Measurements from ENCODE around the gene MUC20.

The MUC20 gene

DNA sequence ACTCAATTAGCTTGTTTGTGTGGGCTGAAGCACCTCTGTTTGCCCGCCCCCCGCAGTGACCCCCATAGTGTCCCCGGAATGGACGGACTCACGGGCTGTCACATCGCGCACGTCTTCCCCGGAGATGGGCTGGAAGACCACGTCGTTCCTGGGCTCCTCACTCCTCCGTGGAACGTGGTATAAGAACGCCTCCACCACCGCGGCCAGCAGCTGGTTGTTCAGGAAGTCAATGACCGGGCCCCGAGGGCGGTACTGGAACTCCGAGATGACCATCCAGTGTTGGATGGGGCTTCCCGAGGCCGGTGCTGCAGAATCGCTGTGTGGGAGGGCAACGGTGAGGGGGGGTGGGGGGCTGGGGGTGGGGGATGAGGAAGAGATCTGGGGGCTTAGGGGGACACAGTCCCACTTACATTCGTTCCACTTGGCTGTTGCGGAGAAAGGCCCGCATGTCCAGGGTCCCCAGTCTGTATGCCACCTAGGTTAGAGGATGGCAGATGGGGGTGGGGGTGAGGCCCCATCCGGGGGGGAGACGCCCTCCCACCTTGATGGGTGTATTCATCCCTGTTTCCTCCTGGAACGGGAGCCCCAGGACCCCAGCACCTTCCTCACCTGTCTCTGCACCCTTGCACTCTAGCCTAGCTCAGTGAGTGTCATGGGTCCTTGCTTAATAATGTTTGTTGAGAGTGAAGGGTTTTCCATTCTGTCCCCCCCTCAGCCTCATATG, 30.2 kb downstream of the MUC20 start:
- no peaks in the 10 kb centered on the region for H3K9me3 ChIP-seq (ENCODE audit: insufficient read depth, low read length, severe bottlenecking)

DNA sequence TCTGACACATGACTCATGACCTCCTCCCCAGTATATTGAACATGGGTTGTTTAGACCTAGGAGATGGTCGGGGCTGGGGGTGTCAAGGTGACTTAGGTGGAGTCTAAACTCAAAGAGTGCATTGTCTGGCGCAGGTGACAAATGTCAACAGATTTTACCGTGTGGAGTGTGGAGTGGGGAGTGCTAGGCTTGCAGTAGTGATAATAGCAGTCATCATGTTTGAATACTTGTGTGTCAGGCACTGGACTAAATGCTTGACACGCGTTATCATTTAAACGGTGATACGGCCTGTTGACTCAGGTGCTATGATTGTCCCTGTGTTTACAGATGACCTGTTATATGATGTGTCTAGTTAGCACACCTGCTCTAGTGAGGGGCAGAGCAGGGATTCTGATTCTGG, 30.8 kb downstream of the MUC20 start:
- H4K20me1 ChIP-seq (ENCODE audit: insufficient read depth, low read length) = 0 out of 2 replicates have a peak, but pooled peaks cover 2% of the 10 kb centered on the region
- no peak for ATAC-seq (ENCODE audit: insufficient read depth, low read depth)
- H2AFZ ChIP-seq (ENCODE audit: low read depth, low read length) = no peak overlapping the region
- no peak for TF ChIP-seq EZH2 (IDR thresholded peaks at IDR 0.05; ENCODE audit: borderline replicate concordance, low read depth, low read length, severe bottlenecking)
- TF ChIP-seq, protein P1, sequence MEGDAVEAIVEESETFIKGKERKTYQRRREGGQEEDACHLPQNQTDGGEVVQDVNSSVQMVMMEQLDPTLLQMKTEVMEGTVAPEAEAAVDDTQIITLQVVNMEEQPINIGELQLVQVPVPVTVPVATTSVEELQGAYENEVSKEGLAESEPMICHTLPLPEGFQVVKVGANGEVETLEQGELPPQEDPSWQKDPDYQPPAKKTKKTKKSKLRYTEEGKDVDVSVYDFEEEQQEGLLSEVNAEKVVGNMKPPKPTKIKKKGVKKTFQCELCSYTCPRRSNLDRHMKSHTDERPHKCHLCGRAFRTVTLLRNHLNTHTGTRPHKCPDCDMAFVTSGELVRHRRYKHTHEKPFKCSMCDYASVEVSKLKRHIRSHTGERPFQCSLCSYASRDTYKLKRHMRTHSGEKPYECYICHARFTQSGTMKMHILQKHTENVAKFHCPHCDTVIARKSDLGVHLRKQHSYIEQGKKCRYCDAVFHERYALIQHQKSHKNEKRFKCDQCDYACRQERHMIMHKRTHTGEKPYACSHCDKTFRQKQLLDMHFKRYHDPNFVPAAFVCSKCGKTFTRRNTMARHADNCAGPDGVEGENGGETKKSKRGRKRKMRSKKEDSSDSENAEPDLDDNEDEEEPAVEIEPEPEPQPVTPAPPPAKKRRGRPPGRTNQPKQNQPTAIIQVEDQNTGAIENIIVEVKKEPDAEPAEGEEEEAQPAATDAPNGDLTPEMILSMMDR (IDR thresholded peaks at IDR 0.05; ENCODE audit: borderline replicate concordance, extremely low read depth, low read length, poor library complexity, severe bottlenecking) = no peak
- no peak overlapping the region for H3K9ac ChIP-seq (ENCODE audit: low read depth, low read length)
- no peaks in the 10 kb centered on the region for H3K79me2 ChIP-seq (ENCODE audit: insufficient read depth, low read length)
- no peak overlapping the region for H3K4me2 ChIP-seq (ENCODE audit: insufficient read depth, low read length)
- no peaks in the 10 kb centered on the region for H3K27me3 ChIP-seq (ENCODE audit: insufficient read depth, low read length, poor library complexity)
- peaks cover 7% of the 10 kb centered on the region for H3K4me1 ChIP-seq (ENCODE audit: insufficient read depth, low read length)
- DNase-seq = no peak
- no peak overlapping the region for H3K27ac ChIP-seq (ENCODE audit: low read length)
- no peaks in the 10 kb centered on the region for H3K36me3 ChIP-seq (ENCODE audit: insufficient read depth, low read length)
- H3K9me3 ChIP-seq (ENCODE audit: insufficient read depth, low read length, severe bottlenecking) = no peaks in the 10 kb centered on the region
- no peak overlapping the region for H3K4me3 ChIP-seq (ENCODE audit: low read depth in 1 of 2, low read length in 2 of 2)

More for the DNA sequence above, 30.2 kb downstream of the MUC20 start:
- H3K27ac ChIP-seq (ENCODE audit: low read length) = no peak overlapping the region
- ATAC-seq (ENCODE audit: insufficient read depth, low read depth) (no peak), DNase-seq (no peak)
- H3K9ac ChIP-seq (ENCODE audit: low read depth, low read length) = no peak overlapping the region
- no peak overlapping the region for H3K4me3 ChIP-seq (ENCODE audit: low read depth in 1 of 2, low read length in 2 of 2)
- no peaks in the 10 kb centered on the region for H3K27me3 ChIP-seq (ENCODE audit: insufficient read depth, low read length, poor library complexity)
- H3K79me2 ChIP-seq (ENCODE audit: insufficient read depth, low read length) = no peaks in the 10 kb centered on the region
- H4K20me1 ChIP-seq (ENCODE audit: insufficient read depth, low read length) = 0 out of 2 replicates have a peak, but pooled peaks cover 2% of the 10 kb centered on the region
- TF ChIP-seq, protein P1 (IDR thresholded peaks at IDR 0.05; ENCODE audit: borderline replicate concordance, extremely low read depth, low read length, poor library complexity, severe bottlenecking) = no peak
- no peak for TF ChIP-seq EZH2 (IDR thresholded peaks at IDR 0.05; ENCODE audit: borderline replicate concordance, low read depth, low read length, severe bottlenecking)
- no peak overlapping the region for H2AFZ ChIP-seq (ENCODE audit: low read depth, low read length)
- no peaks in the 10 kb centered on the region for H3K36me3 ChIP-seq (ENCODE audit: insufficient read depth, low read length)
- peaks cover 7% of the 10 kb centered on the region for H3K4me1 ChIP-seq (ENCODE audit: insufficient read depth, low read length)
- no peak overlapping the region for H3K4me2 ChIP-seq (ENCODE audit: insufficient read depth, low read length)

DNA sequence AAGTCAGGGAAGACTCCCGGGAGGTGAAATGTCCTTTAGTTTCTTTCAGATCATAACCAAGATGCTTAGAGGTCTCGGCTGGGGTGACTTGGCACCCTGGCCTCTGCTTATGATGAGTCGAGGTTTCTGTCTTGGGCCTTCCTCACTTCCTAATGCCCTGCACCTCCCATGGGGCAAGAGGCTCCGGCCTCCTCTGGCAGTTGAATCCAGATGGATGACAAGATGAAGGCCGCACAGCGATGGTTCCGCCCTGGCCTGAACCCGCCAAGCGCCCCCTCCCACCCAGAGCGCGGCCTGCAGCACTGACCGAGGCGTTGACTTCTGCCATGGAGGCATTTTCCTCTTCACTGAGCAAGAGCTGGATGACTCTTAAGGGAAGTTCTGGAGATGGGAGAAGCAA, 31.3 kb downstream of the MUC20 start:
- Histone ChIP-seq H3K36me3 (ENCODE audit: insufficient read depth, low read length) (no peaks in the 10 kb centered on the region), H3K9me3 (ENCODE audit: insufficient read depth, low read length, severe bottlenecking) (no peaks in the 10 kb centered on the region), H3K4me3 (ENCODE audit: low read depth in 1 of 2, low read length in 2 of 2) (no peak overlapping the region), H3K4me1 (ENCODE audit: insufficient read depth, low read length) (peaks cover 7% of the 10 kb centered on the region), H3K27me3 (ENCODE audit: insufficient read depth, low read length, poor library complexity) (no peaks in the 10 kb centered on the region), H4K20me1 (ENCODE audit: insufficient read depth, low read length) (0 out of 2 replicates have a peak, but pooled peaks cover 2% of the 10 kb centered on the region), H3K4me2 (ENCODE audit: insufficient read depth, low read length) (no peak overlapping the region), H3K79me2 (ENCODE audit: insufficient read depth, low read length) (no peaks in the 10 kb centered on the region), H2AFZ (ENCODE audit: low read depth, low read length) (no peak overlapping the region), H3K9ac (ENCODE audit: low read depth, low read length) (no peak overlapping the region), H3K27ac (ENCODE audit: low read length) (no peak overlapping the region)
- ATAC-seq (ENCODE audit: insufficient read depth, low read depth) (no peak), DNase-seq (no peak)
- TF ChIP-seq, protein P1 (IDR thresholded peaks at IDR 0.05; ENCODE audit: borderline replicate concordance, extremely low read depth, low read length, poor library complexity, severe bottlenecking) = no peak
- no peak for TF ChIP-seq EZH2 (IDR thresholded peaks at IDR 0.05; ENCODE audit: borderline replicate concordance, low read depth, low read length, severe bottlenecking)
